Measurements from ENCODE around the gene TMEM9. TPM values are rescaled to one million over a fixed set of nuclear protein-coding genes. Genes with fewer than 3 reads are reported as not detected.

Gene TMEM9
- total RNA-seq, result 66.9 and 75.5 TPM in 2 replicates

GRCh38 chr1:201154389-201155165 lies at the start of gene TMEM9:
Gene TMEM9, minus strand, starts transcription at chr1:201154474. Its CDS starts 551 bp downstream, at chr1:201153923.

GRCh38 chr1:201190624-201191051 lies 36.4 kb upstream of the TMEM9 start, which contains the start of gene IGFN1:
Gene IGFN1, plus strand, starts transcription at chr1:201190824. Its CDS starts 2,470 bp downstream, at chr1:201193294.

GRCh38 chr1:201126832-201127754 lies 27.2 kb downstream of the TMEM9 start, which contains the start of gene ASCL5:
Gene ASCL5, minus strand, starts transcription at chr1:201127184. Its CDS starts 11,812 bp downstream, at chr1:201115372.

GRCh38 chr1:201112173-201112731 lies 42.0 kb downstream of the TMEM9 start, which contains the start of gene CACNA1S:
Gene CACNA1S, minus strand, starts transcription at chr1:201112426. Its CDS starts 87 bp downstream, at chr1:201112339.

Other genes with a start within 250 kb of the TMEM9 start
- 0.65 and 1.1 TPM in 2 replicates for gene KIF21B, start 130.8 kb downstream of the TMEM9 start, total RNA-seq
- gene CACNA1S, start 42.0 kb downstream of the TMEM9 start, total RNA-seq, result not detected in 2 replicates
- gene ASCL5, start 27.3 kb downstream of the TMEM9 start, total RNA-seq, result not detected in 2 replicates
- gene IGFN1, start 36.4 kb upstream of the TMEM9 start, total RNA-seq, result under 0.01 and 0.15 TPM in 2 replicates
- gene PKP1, start 129.0 kb upstream of the TMEM9 start, total RNA-seq, result under 0.01 TPM in 1 of 2 replicates, not detected in the other
- not detected in 2 replicates for gene TNNT2, start 223.2 kb upstream of the TMEM9 start, total RNA-seq
- gene LAD1, start 244.8 kb upstream of the TMEM9 start, total RNA-seq, result not detected in 2 replicates